ENCODE data around the gene CELSR3. TPM values are rescaled to one million over a fixed set of nuclear protein-coding genes. Genes with fewer than 3 reads are reported as not detected.

Gene CELSR3, protein sequence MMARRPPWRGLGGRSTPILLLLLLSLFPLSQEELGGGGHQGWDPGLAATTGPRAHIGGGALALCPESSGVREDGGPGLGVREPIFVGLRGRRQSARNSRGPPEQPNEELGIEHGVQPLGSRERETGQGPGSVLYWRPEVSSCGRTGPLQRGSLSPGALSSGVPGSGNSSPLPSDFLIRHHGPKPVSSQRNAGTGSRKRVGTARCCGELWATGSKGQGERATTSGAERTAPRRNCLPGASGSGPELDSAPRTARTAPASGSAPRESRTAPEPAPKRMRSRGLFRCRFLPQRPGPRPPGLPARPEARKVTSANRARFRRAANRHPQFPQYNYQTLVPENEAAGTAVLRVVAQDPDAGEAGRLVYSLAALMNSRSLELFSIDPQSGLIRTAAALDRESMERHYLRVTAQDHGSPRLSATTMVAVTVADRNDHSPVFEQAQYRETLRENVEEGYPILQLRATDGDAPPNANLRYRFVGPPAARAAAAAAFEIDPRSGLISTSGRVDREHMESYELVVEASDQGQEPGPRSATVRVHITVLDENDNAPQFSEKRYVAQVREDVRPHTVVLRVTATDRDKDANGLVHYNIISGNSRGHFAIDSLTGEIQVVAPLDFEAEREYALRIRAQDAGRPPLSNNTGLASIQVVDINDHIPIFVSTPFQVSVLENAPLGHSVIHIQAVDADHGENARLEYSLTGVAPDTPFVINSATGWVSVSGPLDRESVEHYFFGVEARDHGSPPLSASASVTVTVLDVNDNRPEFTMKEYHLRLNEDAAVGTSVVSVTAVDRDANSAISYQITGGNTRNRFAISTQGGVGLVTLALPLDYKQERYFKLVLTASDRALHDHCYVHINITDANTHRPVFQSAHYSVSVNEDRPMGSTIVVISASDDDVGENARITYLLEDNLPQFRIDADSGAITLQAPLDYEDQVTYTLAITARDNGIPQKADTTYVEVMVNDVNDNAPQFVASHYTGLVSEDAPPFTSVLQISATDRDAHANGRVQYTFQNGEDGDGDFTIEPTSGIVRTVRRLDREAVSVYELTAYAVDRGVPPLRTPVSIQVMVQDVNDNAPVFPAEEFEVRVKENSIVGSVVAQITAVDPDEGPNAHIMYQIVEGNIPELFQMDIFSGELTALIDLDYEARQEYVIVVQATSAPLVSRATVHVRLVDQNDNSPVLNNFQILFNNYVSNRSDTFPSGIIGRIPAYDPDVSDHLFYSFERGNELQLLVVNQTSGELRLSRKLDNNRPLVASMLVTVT (N-terminal part only)
- 0.81 and 0.98 TPM in 2 replicates for total RNA-seq (ENCODE audit: low replicate concordance)

DNA sequence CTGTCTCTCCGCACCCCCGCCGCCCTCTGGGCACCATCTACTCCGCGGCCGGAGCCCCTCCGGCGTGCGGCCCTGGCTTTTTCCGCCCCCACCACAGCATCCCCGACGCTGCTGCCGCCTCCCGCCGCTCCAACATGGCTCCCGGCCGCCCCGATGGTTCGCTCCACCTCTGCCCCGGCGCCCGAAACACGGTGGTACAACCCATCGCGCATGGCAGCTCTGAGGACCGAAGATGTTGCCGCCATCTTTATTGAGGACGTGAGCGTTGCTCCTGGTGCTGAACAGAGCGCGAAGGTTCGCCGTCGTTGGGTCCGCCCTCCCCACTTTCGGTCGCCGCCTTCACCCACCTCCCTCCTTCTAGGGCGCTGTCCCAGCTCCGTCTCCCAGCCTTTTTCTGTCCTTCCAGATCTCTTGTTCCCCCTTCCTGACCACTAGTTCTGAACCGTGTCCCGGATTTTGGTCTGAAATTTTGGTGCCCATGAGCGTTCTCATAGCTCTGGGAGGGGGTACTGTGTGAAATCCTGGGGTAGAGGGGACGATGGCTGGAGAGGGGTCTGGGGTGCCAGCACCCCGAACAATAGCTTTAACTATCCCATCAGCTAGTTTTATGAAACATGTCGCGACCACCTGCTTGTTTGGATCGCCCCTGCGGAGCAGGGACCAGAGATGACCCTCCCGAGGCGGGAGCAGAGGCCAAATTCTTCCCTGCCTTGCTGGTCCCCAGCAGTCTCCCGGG is at the start of gene CELSR3:
TSS of gene CELSR3 (minus strand) at position 134 of the 736 bp plus-strand sequence. CDS start 252 bp downstream, outside the sequence.
- peak; percentile 92 for DNase-seq (ENCODE audit: low read depth)
- peak within 1 kb of the TSS; percentile 74 for H3K4me3 ChIP-seq (ENCODE audit: low read depth, low read length)
- TF ChIP-seq CTCF (IDR thresholded peaks at IDR 0.05; ENCODE audit: insufficient read depth, low read length), result no peak

- no peak for DNase-seq (ENCODE audit: low read depth)
- H3K4me3 ChIP-seq (ENCODE audit: low read depth, low read length), result no peak overlapping the region
- no peak for TF ChIP-seq CTCF (IDR thresholded peaks at IDR 0.05; ENCODE audit: insufficient read depth, low read length)
These were observed 49.0 kb upstream of the CELSR3 start for GRCh38 chr3:48711727-48712126.

- no peak for DNase-seq (ENCODE audit: low read depth)
- TF ChIP-seq CTCF (IDR thresholded peaks at IDR 0.05; ENCODE audit: insufficient read depth, low read length), result no peak
- no peak overlapping the region for H3K4me3 ChIP-seq (ENCODE audit: low read depth, low read length)
These were observed 46.4 kb upstream of the CELSR3 start for GRCh38 chr3:48709051-48709461.

GRCh38 chr3:48708481-48708889 is 45.8 kb upstream of the CELSR3 start:
- DNase-seq (ENCODE audit: low read depth), result peak; percentile 47
- no peak for TF ChIP-seq CTCF (IDR thresholded peaks at IDR 0.05; ENCODE audit: insufficient read depth, low read length)
- no peak overlapping the region for H3K4me3 ChIP-seq (ENCODE audit: low read depth, low read length)

DNA sequence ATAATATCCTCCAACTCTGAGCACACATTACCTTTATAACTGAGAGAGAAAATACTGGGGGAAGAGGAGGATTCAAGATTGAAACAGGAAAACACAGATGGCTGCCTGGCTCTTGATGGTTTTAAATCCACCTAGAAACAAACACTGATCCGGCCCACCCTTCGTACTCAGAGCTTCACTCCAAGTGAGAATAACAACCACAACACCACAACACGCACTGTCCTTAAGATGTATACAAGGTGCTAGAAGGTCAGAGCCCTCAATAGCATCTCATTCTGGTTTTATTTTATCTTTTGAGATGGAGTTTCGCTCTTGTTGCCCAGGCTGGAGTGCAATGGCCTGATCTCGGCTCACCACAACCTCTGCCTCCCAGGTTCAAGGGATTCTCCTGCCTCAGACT is 44.5 kb upstream of the CELSR3 start:
- no peak for DNase-seq (ENCODE audit: low read depth)
- no peak for TF ChIP-seq CTCF (IDR thresholded peaks at IDR 0.05; ENCODE audit: insufficient read depth, low read length)
- H3K4me3 ChIP-seq (ENCODE audit: low read depth, low read length), result no peak overlapping the region
